Measurements from ENCODE around the gene FAM114A1.
"Not testable (repeated sequence)": the region's sequence is repeated elsewhere in the genome, so short reads cannot be mapped to it uniquely, and the experiment has no call there.

FAM114A1 gene

GRCh38 chr4:38967260-38968095, 99.9 kb downstream of the FAM114A1 start:
- no peak for DNase-seq (ENCODE audit: low read depth)

GRCh38 chr4:38968668-38969067, 101.1 kb downstream of the FAM114A1 start:
- DNase-seq (ENCODE audit: low read depth), result no peak

- no peak for DNase-seq (ENCODE audit: low read depth)
Measured at GRCh38 chr4:38976308-38976707, 108.7 kb downstream of the FAM114A1 start.

- no peak for DNase-seq (ENCODE audit: low read depth)
Measured at GRCh38 chr4:38979081-38979480, 111.5 kb downstream of the FAM114A1 start.

GRCh38 chr4:38979511-38980230, 112.1 kb downstream of the FAM114A1 start:
- no peak for DNase-seq (ENCODE audit: low read depth)

- DNase-seq (ENCODE audit: low read depth), result no peak
Measured at GRCh38 chr4:38980903-38981676, 113.5 kb downstream of the FAM114A1 start.

GRCh38 chr4:38982361-38983095, 114.9 kb downstream of the FAM114A1 start:
- DNase-seq (ENCODE audit: low read depth), result no peak

- no peak for DNase-seq (ENCODE audit: low read depth)
Measured at GRCh38 chr4:38983291-38983690, 115.7 kb downstream of the FAM114A1 start.

- no peak for DNase-seq (ENCODE audit: low read depth)
Measured at GRCh38 chr4:38983787-38984598, 116.4 kb downstream of the FAM114A1 start.

- no peak for DNase-seq (ENCODE audit: low read depth)
Measured at GRCh38 chr4:38985410-38986100, 117.9 kb downstream of the FAM114A1 start.

- DNase-seq (ENCODE audit: low read depth), result no peak
Measured at GRCh38 chr4:38987491-38987890, 119.9 kb downstream of the FAM114A1 start.

GRCh38 chr4:38988353-38988752, 120.7 kb downstream of the FAM114A1 start:
- DNase-seq (ENCODE audit: low read depth), result not testable (repeated sequence)

- DNase-seq (ENCODE audit: low read depth), result no peak
Measured at GRCh38 chr4:38989487-38989886, 121.9 kb downstream of the FAM114A1 start.

- DNase-seq (ENCODE audit: low read depth), result no peak
Measured at GRCh38 chr4:38990241-38990640, 122.6 kb downstream of the FAM114A1 start.

GRCh38 chr4:38993683-38994082, 126.1 kb downstream of the FAM114A1 start:
- DNase-seq (ENCODE audit: low read depth), result no peak

- DNase-seq (ENCODE audit: low read depth), result no peak
Measured at GRCh38 chr4:38994135-38994534, 126.5 kb downstream of the FAM114A1 start.

Data from stimulated activated CD4-positive, alpha-beta T cell treated with anti-CD3 and anti-CD28 coated beads, Interleukin-2, amount 100 ng/mL, for 4 hours (primary cell).